M059J (cell line): ENCODE results near the gene PRICKLE2. TPM values are rescaled to one million over a fixed set of nuclear protein-coding genes. Genes with fewer than 3 reads are reported as not detected.

Experiments used
- DNase-seq: peaks from one replicate; pipeline ENCODE4 v3.0.0-alpha.2; 2012; ENCODE audit warnings: low read depth
- total RNA-seq: library from RNA; depleted of rRNA; stranded (reverse); fragments of >200 nt; shearing (Covaris generic); gene quantifications from 2 replicates; pipeline ENCODE4 v1.2.3, GENCODE V29; 2014

Gene PRICKLE2
- total RNA-seq, 1 experiment from 2014 or later = 5.3 TPM

DNA sequence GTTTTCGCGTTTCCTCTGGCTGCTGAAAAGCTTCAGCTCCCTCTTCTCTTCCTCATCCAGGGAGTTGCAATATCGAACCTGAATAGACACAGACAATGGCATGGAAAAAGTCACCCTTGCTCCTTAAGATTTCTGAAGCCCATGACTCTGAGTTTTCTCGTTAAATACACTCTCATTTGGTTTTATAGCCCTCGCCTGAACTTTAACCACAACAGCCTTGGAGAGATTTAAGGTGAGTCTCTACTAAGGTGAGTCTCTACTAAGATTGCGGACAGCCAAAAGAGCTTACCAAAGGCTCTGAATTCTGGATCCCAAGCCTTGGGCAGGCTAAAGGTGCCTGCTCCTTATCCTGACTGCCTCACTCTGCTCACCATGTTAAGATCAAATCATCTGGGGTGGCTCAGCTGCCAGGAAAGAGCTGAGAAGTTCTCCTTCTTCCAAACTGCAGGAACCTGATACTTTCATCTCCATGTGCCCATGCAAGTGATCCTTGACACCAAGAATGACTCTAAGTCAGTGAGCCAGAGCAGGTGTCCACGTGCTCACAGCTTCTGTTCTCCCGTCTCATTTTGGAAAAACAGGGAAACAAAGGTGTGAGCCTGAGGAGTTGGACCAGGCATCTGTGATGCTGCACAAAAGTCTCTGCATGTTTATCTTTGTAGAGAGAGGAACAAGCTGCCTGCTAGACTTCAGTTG is 65.1 kb downstream of the PRICKLE2 start:
- DNase-seq = no peak

- peak; percentile 32 for DNase-seq
Observed at GRCh38 chr3:64158334-64158733, 66.9 kb downstream of the PRICKLE2 start.

DNA sequence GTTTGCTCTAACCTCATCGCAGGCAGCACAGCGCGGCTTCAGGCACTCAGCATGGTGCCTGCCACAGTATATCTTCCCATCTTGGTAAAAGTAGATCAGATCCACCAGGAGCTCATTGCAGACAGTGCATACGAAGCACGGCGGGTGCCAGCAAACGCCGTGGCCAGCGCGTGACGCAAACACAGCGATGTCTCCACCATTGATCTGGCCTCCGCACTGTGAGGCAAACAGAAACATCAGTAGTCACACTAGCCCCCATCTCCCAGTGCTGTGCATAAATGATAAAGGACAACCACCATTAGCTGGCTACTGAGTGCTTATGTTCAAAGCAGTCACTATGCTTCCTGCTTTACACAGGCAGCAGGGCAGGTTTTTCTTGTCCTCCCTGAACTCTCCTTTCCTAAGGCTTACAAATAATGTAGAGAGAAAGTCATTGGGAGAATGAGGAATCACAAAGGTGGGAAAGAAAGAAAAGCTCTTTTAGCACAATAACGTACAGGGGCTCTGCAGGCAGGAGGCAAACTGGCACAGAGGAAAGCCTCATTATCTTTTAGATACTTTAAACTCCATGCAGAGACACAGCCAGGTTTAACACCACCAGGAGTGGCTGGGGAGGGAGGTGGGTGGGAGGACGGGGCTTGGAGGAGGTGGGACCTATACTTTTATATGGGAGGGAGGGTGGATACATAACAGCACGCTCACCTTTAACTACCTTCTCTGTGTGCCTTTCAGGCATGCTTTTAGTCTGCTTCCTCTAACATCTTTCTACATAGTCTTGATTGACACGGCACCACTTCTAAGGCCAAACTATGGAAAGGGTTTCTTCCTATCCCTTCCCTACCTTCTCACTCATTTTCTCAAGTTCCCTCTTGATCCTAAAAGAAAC is 67.9 kb downstream of the PRICKLE2 start:
- DNase-seq = no peak

DNA sequence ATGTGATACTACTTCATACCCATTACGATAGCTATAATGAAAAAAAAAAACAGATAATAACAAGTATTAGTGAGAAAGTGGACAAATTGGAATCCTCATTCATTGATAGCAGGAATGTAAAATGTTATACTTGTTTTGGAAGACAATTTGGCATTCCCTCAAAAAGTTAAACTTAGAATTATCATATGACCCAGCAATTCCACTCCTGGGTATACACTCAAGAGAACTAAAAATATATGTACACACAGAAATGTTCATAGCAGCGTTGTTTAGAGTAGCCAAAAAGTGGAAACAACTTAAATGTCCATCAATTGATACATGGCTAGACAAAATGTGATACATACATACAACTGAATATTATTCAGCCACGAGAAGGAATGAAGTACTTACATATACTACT is 69.9 kb downstream of the PRICKLE2 start:
- DNase-seq = no peak

DNA sequence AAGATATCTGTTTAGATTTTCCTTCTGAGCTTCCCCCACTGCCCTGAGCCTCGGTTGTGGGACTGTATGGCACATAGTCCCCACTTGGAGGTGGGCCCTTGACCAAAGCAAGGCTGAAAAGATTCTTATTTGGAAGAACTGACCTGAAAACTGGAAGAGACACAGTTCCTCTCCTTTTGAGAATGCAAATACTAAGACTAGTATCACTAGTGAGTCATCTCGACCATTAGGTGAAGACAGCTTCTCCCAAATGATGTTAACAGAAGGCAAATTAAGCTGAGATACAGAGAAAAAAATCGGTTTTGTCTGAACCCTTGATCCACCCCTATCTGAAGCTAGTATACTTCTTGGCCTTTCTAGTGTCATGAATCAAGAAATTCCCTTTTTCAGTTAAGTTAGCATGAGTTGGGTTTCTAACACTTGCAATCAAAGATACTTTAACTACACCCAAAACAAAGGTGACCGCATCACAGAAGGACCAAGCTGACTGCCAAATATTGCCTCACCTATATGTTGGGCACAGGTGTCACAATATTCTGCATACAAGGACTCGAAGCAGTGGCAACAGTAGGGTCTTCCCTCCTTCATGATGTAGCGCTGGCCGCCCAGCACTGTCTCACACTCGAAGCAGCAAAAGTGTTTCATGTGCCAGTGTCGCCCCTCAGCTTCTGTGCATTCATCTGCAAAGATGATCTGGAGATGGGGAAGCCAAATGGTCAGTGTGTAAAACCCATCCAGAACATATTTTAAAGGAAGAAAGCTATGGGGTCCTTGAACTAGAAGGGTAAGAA is 72.4 kb downstream of the PRICKLE2 start:
- no peak for DNase-seq

- peak; percentile 30 for DNase-seq
Observed at GRCh38 chr3:64152086-64152485, 73.2 kb downstream of the PRICKLE2 start.

DNA sequence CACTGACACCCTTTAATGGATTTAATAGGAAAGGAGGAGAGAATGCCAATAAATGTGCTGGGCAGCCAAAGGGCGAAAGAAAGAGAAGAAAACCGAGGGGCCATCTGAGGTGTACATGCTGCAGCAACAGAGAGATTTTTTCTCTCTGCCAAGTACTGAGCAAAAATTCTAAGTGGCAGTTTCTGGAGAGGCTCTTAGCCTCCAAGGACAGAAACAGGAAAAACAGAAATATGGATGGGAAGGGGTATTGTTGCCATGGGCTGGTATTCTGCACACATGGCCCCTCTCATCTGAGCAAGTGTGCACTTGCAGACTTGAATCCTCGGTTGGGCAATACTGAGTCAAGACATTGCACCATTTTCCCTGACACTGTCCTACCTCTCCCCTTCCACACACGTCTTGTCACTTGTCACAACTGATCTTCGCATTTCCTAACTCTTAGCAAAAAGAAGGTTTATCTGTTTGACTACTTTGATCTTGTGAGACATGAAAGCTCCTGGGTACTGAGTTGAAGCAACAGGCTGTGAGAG is 73.9 kb downstream of the PRICKLE2 start:
- no peak for DNase-seq

DNA sequence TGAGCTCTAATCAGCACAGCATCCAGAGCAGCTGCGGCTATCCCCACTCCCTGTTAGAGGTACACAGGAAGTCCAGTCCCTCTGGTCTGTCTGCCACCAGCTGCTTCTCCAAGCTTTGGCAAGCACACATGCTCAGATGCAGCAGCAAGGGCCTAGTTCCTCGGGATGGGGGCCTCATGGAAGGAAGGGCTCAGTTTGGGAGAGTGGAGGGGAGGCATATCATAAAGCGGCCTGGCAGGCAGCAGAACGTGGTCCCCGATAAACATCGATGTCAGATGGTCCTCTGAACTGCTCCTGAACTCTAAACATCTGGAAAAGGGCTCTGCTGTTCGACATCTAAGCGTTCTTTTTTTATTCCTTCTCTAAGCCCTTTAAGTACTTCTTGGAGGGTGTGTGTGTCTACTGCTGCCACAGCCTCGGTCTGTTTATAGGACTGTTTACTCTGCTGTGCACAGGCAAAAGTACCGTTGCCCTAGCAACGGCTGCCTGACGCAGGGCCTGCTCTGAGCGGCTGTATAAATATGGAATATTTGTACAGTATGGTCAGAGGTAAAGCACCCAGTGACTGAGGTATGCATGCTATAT is 74.6 kb downstream of the PRICKLE2 start:
- no peak for DNase-seq

- no peak for DNase-seq
Observed at GRCh38 chr3:64149886-64150285, 75.4 kb downstream of the PRICKLE2 start.

DNA sequence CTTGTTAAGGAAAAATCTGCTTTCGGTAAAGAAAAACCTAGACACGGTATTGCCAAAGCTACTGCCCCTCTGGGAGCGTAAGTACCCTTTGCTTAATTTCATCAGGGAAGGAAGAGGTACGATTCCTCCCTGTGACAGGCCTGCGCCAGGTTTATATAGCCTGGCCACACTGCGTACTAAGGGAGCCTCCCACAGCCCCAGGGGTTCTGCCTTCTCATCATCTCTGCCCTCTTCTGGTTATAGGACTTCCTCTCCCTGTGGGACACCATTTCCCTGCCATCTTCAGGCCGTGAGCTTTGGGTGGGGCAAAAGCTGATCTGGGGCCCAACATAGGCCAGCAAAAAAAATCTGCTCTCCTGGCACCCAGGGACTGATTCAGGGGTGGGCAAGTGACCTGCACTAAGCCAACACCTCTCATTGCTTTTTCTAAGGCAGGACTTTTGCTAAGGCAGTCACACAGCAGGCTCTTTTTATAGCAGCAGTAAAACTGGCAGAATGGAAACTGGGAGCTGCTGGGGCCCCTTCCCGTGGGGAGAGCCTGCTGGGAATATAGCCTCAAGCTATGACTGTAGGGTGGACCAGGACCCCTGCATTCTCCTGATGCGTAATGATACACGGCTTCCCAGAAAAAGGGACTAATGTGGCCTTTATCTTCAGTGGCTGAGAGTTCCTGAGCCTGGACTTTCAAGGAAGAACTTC is 76.2 kb downstream of the PRICKLE2 start:
- DNase-seq = no peak

- DNase-seq = no peak
Observed at GRCh38 chr3:64147211-64147610, 78.1 kb downstream of the PRICKLE2 start.

DNA sequence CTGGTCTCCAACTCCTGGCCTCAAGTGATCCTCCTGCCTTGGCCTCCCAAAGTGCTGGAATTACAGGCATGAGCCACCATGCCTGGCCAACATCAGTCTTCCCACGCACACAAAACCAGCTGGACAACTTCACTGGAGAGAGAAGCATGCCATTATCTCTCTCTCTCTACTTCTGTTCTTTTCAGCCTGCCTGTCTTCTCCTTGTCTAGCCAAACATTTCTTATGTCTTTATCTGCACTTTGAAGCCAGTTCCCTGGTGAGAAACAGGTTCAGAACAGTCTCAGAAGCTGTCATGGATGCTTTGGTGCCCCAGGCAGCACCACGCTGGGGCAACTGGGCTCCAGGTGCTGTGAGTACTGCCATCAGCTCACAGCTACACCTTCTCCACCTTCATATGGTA is 79.8 kb downstream of the PRICKLE2 start:
- DNase-seq = no peak

- DNase-seq = no peak
Observed at GRCh38 chr3:64144241-64144900, 80.9 kb downstream of the PRICKLE2 start.

DNA sequence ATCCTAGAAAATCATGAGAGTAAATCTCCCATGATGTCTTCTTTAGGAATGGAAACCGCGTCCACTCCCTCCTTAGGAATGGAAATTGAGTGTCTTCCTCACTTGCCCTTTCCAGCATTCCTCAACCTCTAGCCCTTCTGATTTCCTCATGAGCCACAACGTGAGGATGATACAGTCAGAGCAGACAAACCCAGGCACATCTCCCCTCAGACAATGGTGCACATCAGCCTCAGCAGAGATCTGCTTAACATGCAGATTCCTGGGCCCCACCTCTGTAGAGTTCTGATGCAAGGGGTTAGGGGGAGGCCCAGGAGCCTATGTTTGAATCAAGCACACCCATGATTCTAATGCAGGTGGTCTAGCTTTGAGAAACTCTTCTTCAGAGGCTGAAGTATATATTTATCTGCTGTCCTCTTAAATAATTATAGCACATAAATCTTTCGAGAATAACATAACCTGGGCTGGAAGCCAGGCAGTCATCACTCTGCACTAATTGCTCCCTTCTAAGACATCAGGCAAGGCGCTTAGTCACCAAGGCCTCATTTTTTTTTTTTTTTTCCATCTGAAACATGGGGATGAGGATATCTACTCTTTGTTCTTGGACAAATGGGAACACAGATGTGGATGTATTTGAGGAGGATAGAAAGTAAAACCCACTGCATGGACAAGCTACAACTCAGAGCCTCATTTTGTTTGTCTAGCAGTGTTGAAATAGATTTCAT is 81.7 kb downstream of the PRICKLE2 start:
- DNase-seq = peak; percentile 84

- no peak for DNase-seq
Observed at GRCh38 chr3:64141476-64141875, 83.8 kb downstream of the PRICKLE2 start.

- DNase-seq = no peak
Observed at GRCh38 chr3:64140651-64141050, 84.6 kb downstream of the PRICKLE2 start.

- no peak for DNase-seq
Observed at GRCh38 chr3:64138656-64139375, 86.5 kb downstream of the PRICKLE2 start.

DNA sequence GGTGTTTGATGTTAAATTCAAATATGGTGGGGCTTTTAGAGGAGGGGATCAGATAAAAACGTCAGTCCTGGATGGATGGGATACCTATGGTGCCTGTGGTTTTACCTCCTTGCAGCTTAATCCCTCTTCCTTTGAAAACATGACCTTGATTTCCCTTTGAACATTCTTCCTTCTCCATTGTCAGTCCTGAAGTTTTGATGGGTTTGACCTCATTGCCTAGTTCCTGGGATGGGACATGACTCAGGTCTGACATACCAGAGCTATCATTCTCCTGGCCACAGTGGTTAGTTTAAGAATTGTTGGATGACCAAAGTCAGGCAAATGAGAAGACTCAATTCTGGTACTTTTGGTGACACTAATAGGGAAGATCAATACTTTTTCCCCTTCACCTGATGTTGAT is 87.2 kb downstream of the PRICKLE2 start:
- peak; percentile 63 for DNase-seq

GRCh38 chr3:64134882-64135281 is 90.4 kb downstream of the PRICKLE2 start:
- no peak for DNase-seq
